ENCODE results near the gene LPGAT1.
"Not testable (repeated sequence)": the region's sequence is repeated elsewhere in the genome, so short reads cannot be mapped to it uniquely, and the experiment has no call there.

LPGAT1 gene

GRCh38 chr1:211704543-211704942, 126.0 kb downstream of the LPGAT1 start:
- no peak for DNase-seq (ENCODE audit: insufficient read length, low spot score)
- no peak for FAIRE-seq
- no peak for TF ChIP-seq POLR2A (IDR thresholded peaks at IDR 0.05; ENCODE audit: low read depth, low read length)

GRCh38 chr1:211703812-211704537, 126.6 kb downstream of the LPGAT1 start:
- TF ChIP-seq POLR2A (IDR thresholded peaks at IDR 0.05; ENCODE audit: low read depth, low read length), result no peak
- DNase-seq (ENCODE audit: insufficient read length, low spot score) (no peak), FAIRE-seq (no peak)

GRCh38 chr1:211701733-211702132, 128.8 kb downstream of the LPGAT1 start:
- DNase-seq (ENCODE audit: insufficient read length, low spot score) (no peak), FAIRE-seq (no peak)
- no peak for TF ChIP-seq POLR2A (IDR thresholded peaks at IDR 0.05; ENCODE audit: low read depth, low read length)

- FAIRE-seq (no peak), DNase-seq (ENCODE audit: insufficient read length, low spot score) (no peak)
- TF ChIP-seq POLR2A (IDR thresholded peaks at IDR 0.05; ENCODE audit: low read depth, low read length), result no peak
Observed at GRCh38 chr1:211699059-211699458, 131.5 kb downstream of the LPGAT1 start.

- FAIRE-seq (no peak), DNase-seq (ENCODE audit: insufficient read length, low spot score) (peak; percentile 70)
- TF ChIP-seq POLR2A (IDR thresholded peaks at IDR 0.05; ENCODE audit: low read depth, low read length), result no peak
Observed at GRCh38 chr1:211698161-211699026, 132.2 kb downstream of the LPGAT1 start.

- FAIRE-seq, result no peak
- no peak for TF ChIP-seq POLR2A (IDR thresholded peaks at IDR 0.05; ENCODE audit: low read depth, low read length)
- DNase-seq (ENCODE audit: insufficient read length, low spot score), result no peak
Observed at GRCh38 chr1:211697356-211697755, 133.2 kb downstream of the LPGAT1 start.

- DNase-seq (ENCODE audit: insufficient read length, low spot score), result no peak
- no peak for FAIRE-seq
- no peak for TF ChIP-seq POLR2A (IDR thresholded peaks at IDR 0.05; ENCODE audit: low read depth, low read length)
Observed at GRCh38 chr1:211695135-211695816, 135.3 kb downstream of the LPGAT1 start.

- not testable (repeated sequence) for DNase-seq (ENCODE audit: insufficient read length, low spot score); FAIRE-seq
Observed at GRCh38 chr1:211693911-211694310, 136.7 kb downstream of the LPGAT1 start.
